ENCODE measurements around the gene HSPB3.

DNA sequence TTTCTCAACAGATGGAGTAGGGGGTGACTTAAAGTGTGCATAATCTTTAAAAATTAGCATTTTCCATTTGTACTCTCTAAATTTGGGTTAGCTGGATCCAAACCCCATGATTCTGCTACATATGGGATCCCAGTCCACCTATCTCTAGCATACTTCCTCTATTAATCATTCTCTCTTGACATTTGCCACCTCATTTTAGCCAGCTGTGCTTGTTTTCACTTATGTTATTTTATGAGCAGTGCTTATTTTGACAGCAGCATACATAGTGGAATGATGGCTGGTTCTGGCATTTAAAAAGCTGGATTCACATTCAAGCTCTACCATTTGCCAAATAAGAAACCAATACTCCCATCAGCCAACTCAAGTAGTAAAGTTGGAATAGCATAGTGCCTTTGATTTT lies 39.5 kb downstream of the HSPB3 start:
- TF ChIP-seq, protein P1, sequence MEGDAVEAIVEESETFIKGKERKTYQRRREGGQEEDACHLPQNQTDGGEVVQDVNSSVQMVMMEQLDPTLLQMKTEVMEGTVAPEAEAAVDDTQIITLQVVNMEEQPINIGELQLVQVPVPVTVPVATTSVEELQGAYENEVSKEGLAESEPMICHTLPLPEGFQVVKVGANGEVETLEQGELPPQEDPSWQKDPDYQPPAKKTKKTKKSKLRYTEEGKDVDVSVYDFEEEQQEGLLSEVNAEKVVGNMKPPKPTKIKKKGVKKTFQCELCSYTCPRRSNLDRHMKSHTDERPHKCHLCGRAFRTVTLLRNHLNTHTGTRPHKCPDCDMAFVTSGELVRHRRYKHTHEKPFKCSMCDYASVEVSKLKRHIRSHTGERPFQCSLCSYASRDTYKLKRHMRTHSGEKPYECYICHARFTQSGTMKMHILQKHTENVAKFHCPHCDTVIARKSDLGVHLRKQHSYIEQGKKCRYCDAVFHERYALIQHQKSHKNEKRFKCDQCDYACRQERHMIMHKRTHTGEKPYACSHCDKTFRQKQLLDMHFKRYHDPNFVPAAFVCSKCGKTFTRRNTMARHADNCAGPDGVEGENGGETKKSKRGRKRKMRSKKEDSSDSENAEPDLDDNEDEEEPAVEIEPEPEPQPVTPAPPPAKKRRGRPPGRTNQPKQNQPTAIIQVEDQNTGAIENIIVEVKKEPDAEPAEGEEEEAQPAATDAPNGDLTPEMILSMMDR (IDR thresholded peaks at IDR 0.05): no peak
- no peak for TF ChIP-seq POLR2A (IDR thresholded peaks at IDR 0.05)

All from breast epithelium (tissue), 3 donors.